ENCODE measurements around the gene AOPEP.

- TF ChIP-seq POLR2A (IDR thresholded peaks at IDR 0.05), result no peak
- TF ChIP-seq CTCF (IDR thresholded peaks at IDR 0.05), result no peak
- no peak for TF ChIP-seq EP300 (IDR thresholded peaks at IDR 0.05)
- no peak for TF ChIP-seq POLR2AphosphoS5 (IDR thresholded peaks at IDR 0.05)
These were observed 26.1 kb upstream of the AOPEP start for GRCh38 chr9:94700445-94700844.

Data from sigmoid colon (tissue), 4 donors.